Activated CD4-positive, alpha-beta T cell treated with anti-CD3 and anti-CD28 coated beads, Interleukin-2, amount 10 ng/mL, durations not matched to agents 7 days and 5 days (primary cell): ENCODE measurements around the gene INO80E. TPM values are rescaled to one million over a fixed set of nuclear protein-coding genes. Genes with fewer than 3 reads are reported as not detected.

ENCODE experiments used
- CTCF ChIA-PET: fragments of 350-600 bp; sonication (Branson Sonifier 250); formaldehyde crosslinking; loops from one replicate; lab custom pipeline; 2021; ENCODE audit warnings: antibody characterized with exemption; lab: Charles Lee
- POLR2A ChIA-PET: fragments of 350-600 bp; sonication (Branson Sonifier 250); formaldehyde crosslinking; loops from one replicate; lab custom pipeline; 2021; ENCODE audit warnings: antibody characterized with exemption; lab: Charles Lee
- DNase-seq: peaks from one replicate; pipeline ENCODE4 v3.0.0-alpha.2; 2020
- H3K27ac Mint-ChIP-seq: one replicate; pipeline ENCODE4 v1.8.0; 2021; ENCODE audit warnings: mild to moderate bottlenecking, moderate library complexity, mixed read lengths
- H3K27me3 Mint-ChIP-seq: one replicate; pipeline ENCODE4 v1.8.0; 2021; ENCODE audit warnings: mixed read lengths
- H3K36me3 Mint-ChIP-seq: one replicate; pipeline ENCODE4 v1.8.0; 2021; ENCODE audit warnings: low read depth, mixed read lengths
- H3K4me1 Mint-ChIP-seq: one replicate; pipeline ENCODE4 v1.8.0; 2021; ENCODE audit warnings: mixed read lengths
- H3K4me3 Mint-ChIP-seq: one replicate; pipeline ENCODE4 v1.8.0; 2021; ENCODE audit warnings: mild to moderate bottlenecking, moderate library complexity, mixed read lengths
- H3K9me3 Mint-ChIP-seq: one replicate; pipeline ENCODE4 v1.8.0; 2021; ENCODE audit warnings: mixed read lengths
- total RNA-seq, 2 experiments: library from RNA; stranded (reverse); gene quantifications; one replicate each; pipeline ENCODE4 v1.2.3, GENCODE V29; 2021

Gene INO80E
- total RNA-seq, 2 experiments from 2014 or later = 113 to 134 TPM

- CTCF ChIA-PET = interaction anchor here (0.5 to 1.3 kb wide), 5 partner anchors 11 to 337 kb away, joined by 3 to 4 read pairs (median 3); no protein-coding TSS in a partner anchor
- H3K36me3 Mint-ChIP-seq = no peaks in the 10 kb centered on the region
- H3K4me1 Mint-ChIP-seq = peaks cover 9% of the 10 kb centered on the region
- POLR2A ChIA-PET = interaction anchor here (0.5 kb wide), 1 partner anchor 192 kb away, joined by 3 read pairs; no protein-coding TSS in a partner anchor
- H3K9me3 Mint-ChIP-seq = no peaks in the 10 kb centered on the region
- no peak overlapping the region for H3K4me3 Mint-ChIP-seq
- no peak for DNase-seq
- H3K27me3 Mint-ChIP-seq = peaks cover 17% of the 10 kb centered on the region
- H3K27ac Mint-ChIP-seq = no peak overlapping the region
These were observed 22.7 kb downstream of the INO80E start for GRCh38 chr16:30018731-30019158.

GRCh38 chr16:30022887-30023286, 26.8 kb downstream of the INO80E start, which contains the start of gene C16orf92:
Gene C16orf92, plus strand, starts transcription at chr16:30023198. Its CDS starts 143 bp downstream, at chr16:30023341.
- Mint-ChIP-seq H3K4me1 (peaks cover 9% of the 10 kb centered on the region), H3K9me3 (no peaks in the 10 kb centered on the region), H3K4me3 (no peak within 1 kb of the TSS), H3K27me3 (peaks cover 24% of the 10 kb centered on the region), H3K27ac (no peak within 1 kb of the TSS), H3K36me3 (no peaks in the 10 kb centered on the region)
- ChIA-PET POLR2A (no interaction called here), CTCF (interaction anchor here (0.6 to 1.9 kb wide), 5 partner anchors 9 to 426 kb away, joined by 3 to 8 read pairs (median 3); partner anchors contain the start of gene TLCD3B)
- DNase-seq = no peak

- DNase-seq = no peak
- ChIA-PET CTCF (interaction anchor here (0.9 to 1.9 kb wide), 4 partner anchors 8 to 115 kb away, joined by 3 to 8 read pairs (median 3); partner anchors contain the start of gene TLCD3B), POLR2A (no interaction called here)
- no peaks in the 10 kb centered on the region for H3K9me3 Mint-ChIP-seq
- no peak overlapping the region for H3K4me3 Mint-ChIP-seq
- H3K27ac Mint-ChIP-seq = no peak overlapping the region
- H3K27me3 Mint-ChIP-seq = peaks cover 31% of the 10 kb centered on the region
- H3K4me1 Mint-ChIP-seq = peaks cover 9% of the 10 kb centered on the region
- H3K36me3 Mint-ChIP-seq = no peaks in the 10 kb centered on the region
These were observed 27.5 kb downstream of the INO80E start for GRCh38 chr16:30023586-30023985.

GRCh38 chr16:30024451-30024850, 28.4 kb downstream of the INO80E start:
- no peak overlapping the region for H3K27ac Mint-ChIP-seq
- H3K4me1 Mint-ChIP-seq = peaks cover 9% of the 10 kb centered on the region
- POLR2A ChIA-PET = no interaction called here

GRCh38 chr16:30025156-30025555, 29.1 kb downstream of the INO80E start:
- ChIA-PET CTCF (interaction anchor here (0.5 to 0.7 kb wide), 2 partner anchors 13 to 192 kb away, joined by 3 read pairs; no protein-coding TSS in a partner anchor), POLR2A (no interaction called here)
- Mint-ChIP-seq H3K27ac (no peak overlapping the region), H3K27me3 (peaks cover 43% of the 10 kb centered on the region), H3K36me3 (no peaks in the 10 kb centered on the region), H3K4me3 (no peak overlapping the region), H3K4me1 (peaks cover 9% of the 10 kb centered on the region), H3K9me3 (no peaks in the 10 kb centered on the region)
- DNase-seq = no peak

More at GRCh38 chr16:30024451-30024850, 28.4 kb downstream of the INO80E start:
- Mint-ChIP-seq H3K9me3 (no peaks in the 10 kb centered on the region), H3K27me3 (peaks cover 36% of the 10 kb centered on the region), H3K4me3 (no peak overlapping the region), H3K36me3 (no peaks in the 10 kb centered on the region)
- DNase-seq = no peak
- CTCF ChIA-PET = no interaction called here

- no peak for DNase-seq
- peaks cover 42% of the 10 kb centered on the region for H3K27me3 Mint-ChIP-seq
- no peaks in the 10 kb centered on the region for H3K9me3 Mint-ChIP-seq
- no peak overlapping the region for H3K4me3 Mint-ChIP-seq
- CTCF ChIA-PET = interaction anchor here (0.5 to 0.7 kb wide), 2 partner anchors 13 to 192 kb away, joined by 3 read pairs; no protein-coding TSS in a partner anchor
- peaks cover 9% of the 10 kb centered on the region for H3K4me1 Mint-ChIP-seq
- H3K36me3 Mint-ChIP-seq = no peaks in the 10 kb centered on the region
- no peak overlapping the region for H3K27ac Mint-ChIP-seq
- POLR2A ChIA-PET = no interaction called here
These were observed 29.5 kb downstream of the INO80E start for GRCh38 chr16:30025574-30025973.

GRCh38 chr16:30026449-30026848, 30.4 kb downstream of the INO80E start:
- H3K4me1 Mint-ChIP-seq = peaks cover 2% of the 10 kb centered on the region
- H3K36me3 Mint-ChIP-seq = no peaks in the 10 kb centered on the region
- CTCF ChIA-PET = interaction anchor here (0.6 kb wide), 1 partner anchor 197 kb away, joined by 4 read pairs; no protein-coding TSS in a partner anchor
- no peak overlapping the region for H3K27ac Mint-ChIP-seq
- DNase-seq = no peak
- H3K27me3 Mint-ChIP-seq = peaks cover 38% of the 10 kb centered on the region
- no peak overlapping the region for H3K4me3 Mint-ChIP-seq
- H3K9me3 Mint-ChIP-seq = no peaks in the 10 kb centered on the region
- POLR2A ChIA-PET = no interaction called here

GRCh38 chr16:30027588-30028437, 31.8 kb downstream of the INO80E start:
- ChIA-PET POLR2A (interaction anchor here (0.5 kb wide), 1 partner anchor 350 kb away, joined by 4 read pairs; no protein-coding TSS in a partner anchor), CTCF (interaction anchor here (0.6 kb wide), 1 partner anchor 11 kb away, joined by 3 read pairs; no protein-coding TSS in a partner anchor)
- Mint-ChIP-seq H3K4me3 (no peak overlapping the region), H3K9me3 (no peaks in the 10 kb centered on the region), H3K36me3 (peaks cover 3% of the 10 kb centered on the region), H3K27ac (no peak overlapping the region), H3K4me1 (peaks cover 7% of the 10 kb centered on the region), H3K27me3 (peaks cover 48% of the 10 kb centered on the region)
- no peak for DNase-seq

GRCh38 chr16:30028438-30029076, 32.5 kb downstream of the INO80E start:
- Mint-ChIP-seq H3K27me3 (peaks cover 48% of the 10 kb centered on the region), H3K27ac (no peak overlapping the region), H3K36me3 (peaks cover 3% of the 10 kb centered on the region), H3K4me3 (no peak overlapping the region), H3K9me3 (no peaks in the 10 kb centered on the region), H3K4me1 (peaks cover 10% of the 10 kb centered on the region)
- DNase-seq = peak; percentile 32
- POLR2A ChIA-PET = interaction anchor here (0.5 kb wide), 1 partner anchor 351 kb away, joined by 4 read pairs; no protein-coding TSS in a partner anchor
- CTCF ChIA-PET = interaction anchor here (0.6 kb wide), 1 partner anchor 12 kb away, joined by 3 read pairs; no protein-coding TSS in a partner anchor

- Mint-ChIP-seq H3K36me3 (peaks cover 3% of the 10 kb centered on the region), H3K27me3 (peaks cover 48% of the 10 kb centered on the region), H3K4me1 (peaks cover 14% of the 10 kb centered on the region), H3K27ac (no peak overlapping the region), H3K4me3 (no peak overlapping the region), H3K9me3 (no peaks in the 10 kb centered on the region)
- CTCF ChIA-PET = no interaction called here
- DNase-seq = no peak
- POLR2A ChIA-PET = no interaction called here
These were observed 34.1 kb downstream of the INO80E start for GRCh38 chr16:30030011-30030685.

- H3K4me3 Mint-ChIP-seq = no peak within 1 kb of the TSS
- H3K4me1 Mint-ChIP-seq = peaks cover 17% of the 10 kb centered on the region
- peaks cover 48% of the 10 kb centered on the region for H3K27me3 Mint-ChIP-seq
- POLR2A ChIA-PET = no interaction called here
- DNase-seq = no peak
- CTCF ChIA-PET = interaction anchor here (0.6 to 2.1 kb wide), 7 partner anchors 8 to 334 kb away, joined by 3 to 13 read pairs (median 5); partner anchors contain the start of genes ALDOA and C16orf92
- no peak within 1 kb of the TSS for H3K27ac Mint-ChIP-seq
- no peaks in the 10 kb centered on the region for H3K9me3 Mint-ChIP-seq
- peaks cover 3% of the 10 kb centered on the region for H3K36me3 Mint-ChIP-seq
These were observed 34.9 kb downstream of the INO80E start, which contains the start of gene TLCD3B for GRCh38 chr16:30030841-30031413. Gene TLCD3B, minus strand, starts transcription at chr16:30031271. Its CDS starts 744 bp downstream, at chr16:30030527.
